HG02840 (cell line): Measurements from ENCODE around the gene TNRC6A.
"Not testable (repeated sequence)": the region's sequence is repeated elsewhere in the genome, so short reads cannot be mapped to it uniquely, and the experiment has no call there.

ENCODE experiments used
- ATAC-seq: cut with Tn5 transposase; IDR thresholded peaks from one replicate; pipeline ENCODE4 v1.9.1; 2021; ENCODE audit warnings: mild to moderate bottlenecking, moderate library complexity, moderate number of reproducible peaks; ENCODE audit not compliant: unreplicated experiment, low FRiP score

TNRC6A gene

DNA sequence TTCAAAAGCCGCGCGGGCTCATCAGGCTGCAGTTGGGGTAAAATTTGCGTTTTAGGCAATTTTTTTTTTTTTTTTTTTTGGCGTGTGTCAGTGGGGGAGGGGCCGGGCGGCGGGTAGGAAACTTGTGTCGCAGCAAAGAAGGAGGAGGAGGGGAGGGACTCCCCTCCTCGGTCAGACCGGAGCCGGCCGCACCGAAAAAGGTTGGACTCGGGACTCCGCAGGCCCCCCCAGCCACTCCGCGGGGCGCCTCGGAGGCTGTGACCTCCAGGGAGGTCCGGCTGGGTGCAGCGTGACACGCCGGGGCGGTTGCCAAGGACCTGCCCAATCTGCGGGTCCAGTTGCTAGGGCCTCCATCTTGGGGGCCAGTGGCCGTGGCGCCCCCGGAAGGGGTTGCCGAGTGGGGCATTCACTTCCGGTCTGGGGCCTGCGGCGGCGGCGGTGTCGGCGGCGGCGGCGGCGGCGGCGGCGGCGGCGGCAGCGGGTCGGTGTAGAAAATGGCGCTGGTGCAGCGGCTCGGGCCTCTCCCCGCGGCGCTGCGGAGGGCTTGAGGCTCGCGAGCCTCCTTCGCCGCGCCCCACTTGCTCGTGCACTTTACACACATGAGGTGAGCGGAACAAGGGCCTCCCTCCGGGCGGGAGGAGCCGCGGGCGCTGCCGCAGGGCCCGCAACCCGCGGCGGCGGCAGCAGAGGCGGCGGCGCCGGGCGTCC, at the start of gene TNRC6A:
Gene TNRC6A, plus strand, starts transcription at position 409 of the 708 bp plus-strand sequence. Its CDS starts 191 bp downstream, at position 600.
- peak; percentile 92 for ATAC-seq

DNA sequence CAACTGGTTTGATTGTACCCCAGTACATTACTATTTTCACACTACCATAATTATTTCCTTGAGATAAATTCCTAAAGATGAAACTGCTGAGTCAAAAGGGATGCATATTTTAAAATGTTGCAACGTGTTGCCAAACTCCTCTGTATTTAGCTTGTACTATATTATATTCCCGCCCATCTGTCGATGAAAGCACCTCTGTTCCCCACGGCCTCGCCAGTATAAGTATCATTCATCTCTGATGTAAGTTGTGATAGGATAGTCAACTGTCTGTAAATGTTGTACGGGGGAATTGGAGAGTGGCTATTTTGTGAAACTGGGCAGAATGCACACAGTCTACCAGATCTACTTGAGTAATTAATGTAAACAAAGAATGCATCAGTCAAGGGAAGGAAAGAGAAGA, 47.7 kb upstream of the TNRC6A start:
- no peak for ATAC-seq

GRCh38 chr16:24683250-24683649, 46.2 kb upstream of the TNRC6A start:
- ATAC-seq, result no peak

- ATAC-seq, result no peak
Observed at GRCh38 chr16:24683847-24684493, 45.5 kb upstream of the TNRC6A start.

- ATAC-seq, result no peak
Observed at GRCh38 chr16:24685539-24686432, 43.7 kb upstream of the TNRC6A start.

DNA sequence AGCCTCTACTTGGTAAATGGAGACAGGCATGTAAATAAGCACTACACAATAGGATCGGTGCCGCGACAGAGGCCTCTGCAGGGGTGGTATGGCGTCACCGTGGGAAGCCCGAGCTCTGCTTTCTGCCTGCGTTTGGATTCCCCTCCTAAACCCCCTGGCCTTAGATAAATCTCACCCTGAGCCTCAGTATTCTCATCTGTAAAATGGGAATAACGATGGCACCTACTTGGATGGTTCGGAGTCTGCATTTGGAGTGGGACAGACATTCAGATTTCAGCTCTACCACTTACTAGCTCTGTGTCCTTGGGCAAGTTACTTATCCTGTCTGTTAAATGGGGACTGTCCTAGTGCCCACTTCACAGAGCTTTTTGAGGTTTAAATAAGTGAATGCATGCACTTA, 42.8 kb upstream of the TNRC6A start:
- no peak for ATAC-seq

DNA sequence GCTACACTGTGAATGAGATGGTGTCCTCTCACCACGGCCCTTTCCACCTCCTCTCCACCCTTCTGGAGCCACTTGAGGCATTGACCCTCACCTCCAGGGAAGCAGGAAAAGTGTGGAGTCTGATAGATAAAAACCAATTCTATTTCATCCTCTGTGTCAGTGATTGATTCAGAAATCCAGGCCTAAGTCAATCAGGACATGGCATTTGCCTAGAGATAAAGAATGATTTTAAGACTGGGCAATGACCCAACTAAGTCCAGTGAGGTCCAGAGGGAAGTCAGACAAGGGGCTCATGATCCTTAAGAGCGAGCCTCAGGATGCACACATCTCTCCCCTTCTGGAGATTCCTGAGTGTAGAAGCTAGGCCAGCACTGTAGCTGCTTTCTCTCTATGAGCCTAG, 41.1 kb upstream of the TNRC6A start:
- ATAC-seq, result no peak

- no peak for ATAC-seq
Observed at GRCh38 chr16:24689128-24689527, 40.3 kb upstream of the TNRC6A start.

- no peak for ATAC-seq
Observed at GRCh38 chr16:24692854-24693253, 36.6 kb upstream of the TNRC6A start.

- no peak for ATAC-seq
Observed at GRCh38 chr16:24694931-24695330, 34.5 kb upstream of the TNRC6A start.

GRCh38 chr16:24696699-24697098, 32.8 kb upstream of the TNRC6A start:
- ATAC-seq, result no peak

GRCh38 chr16:24698308-24698707, 31.1 kb upstream of the TNRC6A start:
- ATAC-seq, result no peak

GRCh38 chr16:24699151-24699723, 30.2 kb upstream of the TNRC6A start:
- no peak for ATAC-seq

GRCh38 chr16:24700549-24701392, 28.7 kb upstream of the TNRC6A start:
- ATAC-seq, result no peak

DNA sequence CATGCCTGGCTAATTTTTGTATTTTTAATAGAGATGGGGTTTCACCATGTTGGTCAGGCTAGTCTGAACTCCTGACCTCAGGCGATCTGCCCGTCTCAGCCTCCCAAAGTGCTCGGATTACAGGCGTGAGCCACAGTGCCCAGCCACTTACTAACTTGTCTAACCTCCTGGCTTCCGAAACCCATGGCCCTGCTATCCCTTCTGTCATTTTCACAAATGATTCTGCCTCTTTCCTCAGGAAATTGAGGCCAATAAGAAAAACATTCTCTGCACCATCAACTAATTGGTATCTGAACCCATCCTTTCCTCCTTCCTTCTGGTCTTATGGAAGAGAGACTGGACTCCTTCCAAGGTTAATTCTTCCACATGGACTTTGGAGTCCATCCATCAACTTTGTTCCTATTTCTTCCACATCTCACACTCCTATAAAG, 27.9 kb upstream of the TNRC6A start:
- no peak for ATAC-seq

- ATAC-seq, result not testable (repeated sequence)
Observed at GRCh38 chr16:24707760-24708159, 21.7 kb upstream of the TNRC6A start.

DNA sequence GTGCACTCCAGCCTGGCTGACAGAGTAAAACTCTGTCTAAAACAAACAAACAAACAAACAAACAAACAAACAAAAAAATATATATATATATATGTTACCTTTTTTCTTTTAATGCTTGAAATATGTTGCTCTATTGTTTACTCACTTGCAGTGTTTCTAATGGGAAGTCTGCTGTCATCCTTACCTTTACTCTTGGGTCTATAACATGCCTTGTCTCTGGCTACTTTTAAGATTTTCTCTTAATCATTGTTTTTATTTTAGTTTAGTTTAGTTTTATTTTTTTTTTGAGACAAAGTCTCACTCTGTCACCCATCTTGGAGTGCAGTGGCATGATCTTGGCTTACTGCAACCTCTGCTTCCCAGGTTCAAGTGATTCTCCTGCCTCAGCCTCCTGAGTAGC, 16.1 kb upstream of the TNRC6A start:
- ATAC-seq, result no peak

- no peak for ATAC-seq
Observed at GRCh38 chr16:24717411-24717810, 12.0 kb upstream of the TNRC6A start.

- ATAC-seq, result no peak
Observed at GRCh38 chr16:24718967-24719521, 10.4 kb upstream of the TNRC6A start.

DNA sequence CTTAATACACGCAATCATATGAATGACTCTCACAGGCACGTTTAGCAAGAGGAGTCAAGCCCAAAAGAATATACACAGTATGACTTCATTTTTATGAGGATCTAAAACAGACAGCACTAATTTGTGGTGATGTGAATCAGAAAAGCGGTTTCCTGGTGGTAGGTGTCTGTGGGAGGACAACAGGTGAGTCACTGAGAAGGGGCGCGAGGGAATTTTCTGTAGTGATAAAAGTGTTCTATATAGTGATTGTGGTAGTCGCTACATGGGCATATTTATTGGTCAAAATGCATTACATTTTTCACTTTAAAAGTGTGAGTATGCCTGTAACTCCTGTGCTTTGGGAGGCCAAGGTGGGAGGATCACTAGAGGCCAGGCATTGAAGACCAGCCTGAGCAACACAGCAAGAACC, 7.6 kb upstream of the TNRC6A start:
- ATAC-seq, result no peak
